GM19468 (cell line): ENCODE results near the gene ICOSLG.
"Not testable (repeated sequence)": the region's sequence is repeated elsewhere in the genome, so short reads cannot be mapped to it uniquely, and the experiment has no call there.

Source experiments
- ATAC-seq: cut with Tn5 transposase; IDR thresholded peaks from one replicate; pipeline ENCODE4 v1.9.1; 2021; ENCODE audit warnings: mild to moderate bottlenecking, moderate library complexity, moderate number of reproducible peaks; ENCODE audit not compliant: unreplicated experiment; ENCODE audit errors: extremely low read depth

ICOSLG gene

DNA sequence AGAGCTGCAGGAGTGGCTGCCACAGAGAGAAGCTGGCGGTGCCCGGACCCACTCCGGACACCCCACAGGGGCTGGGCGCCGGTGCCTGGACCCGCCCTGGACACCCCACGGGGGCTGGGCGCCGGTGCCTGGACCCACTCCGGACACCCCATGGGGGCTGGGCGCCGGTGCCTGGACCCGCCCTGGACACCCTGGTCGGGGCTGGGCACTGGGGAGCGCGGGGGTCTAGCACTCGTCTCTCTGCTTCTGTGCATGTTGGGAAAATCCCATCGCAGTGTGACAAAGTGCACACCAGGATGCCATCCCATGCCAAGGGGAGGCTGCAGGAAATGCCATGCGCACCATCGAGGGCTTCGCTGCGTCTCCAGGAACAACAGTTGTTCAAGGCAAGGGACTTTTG is 11.2 kb downstream of the ICOSLG start:
- ATAC-seq: not testable (repeated sequence)

DNA sequence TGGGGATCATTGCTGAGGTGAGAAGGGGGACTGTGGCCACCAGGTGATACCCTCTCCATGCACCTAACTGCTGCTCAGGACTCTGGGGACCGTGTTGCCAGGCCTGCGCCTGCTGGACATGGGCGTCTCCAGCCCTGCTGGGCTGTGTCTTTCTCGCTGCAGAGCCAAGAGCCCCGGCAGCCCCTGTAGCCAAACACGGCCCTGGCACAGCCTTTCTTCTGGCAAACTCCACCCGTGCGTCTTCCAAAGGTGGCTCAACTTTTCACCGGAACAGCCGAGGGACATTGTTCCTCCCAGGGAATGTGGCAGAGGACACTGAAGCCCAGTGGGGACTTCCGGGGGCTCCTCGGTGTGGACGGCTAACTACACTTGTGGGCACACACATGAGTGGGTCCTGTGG is 12.6 kb downstream of the ICOSLG start:
- ATAC-seq: not testable (repeated sequence)

DNA sequence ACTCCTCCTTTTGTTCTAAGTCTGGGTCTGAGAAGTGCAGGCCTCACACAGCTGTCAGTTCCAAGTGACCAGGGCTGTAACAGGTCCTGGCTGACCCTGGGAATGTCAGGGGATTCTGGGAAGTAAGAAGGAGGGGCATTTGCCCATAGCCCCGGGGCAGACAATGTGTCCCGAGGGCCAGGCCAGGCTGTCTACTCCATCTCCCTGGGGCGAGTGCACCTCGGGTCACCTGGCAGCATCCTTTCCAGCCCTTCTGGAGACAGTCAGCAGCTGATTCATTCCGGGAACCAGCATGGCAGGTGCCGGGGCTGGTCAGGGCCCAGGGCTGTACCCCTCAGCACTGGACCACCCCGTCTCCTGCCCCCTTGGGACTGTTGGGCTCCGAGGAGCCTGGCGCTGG is 13.1 kb downstream of the ICOSLG start:
- ATAC-seq: not testable (repeated sequence)

DNA sequence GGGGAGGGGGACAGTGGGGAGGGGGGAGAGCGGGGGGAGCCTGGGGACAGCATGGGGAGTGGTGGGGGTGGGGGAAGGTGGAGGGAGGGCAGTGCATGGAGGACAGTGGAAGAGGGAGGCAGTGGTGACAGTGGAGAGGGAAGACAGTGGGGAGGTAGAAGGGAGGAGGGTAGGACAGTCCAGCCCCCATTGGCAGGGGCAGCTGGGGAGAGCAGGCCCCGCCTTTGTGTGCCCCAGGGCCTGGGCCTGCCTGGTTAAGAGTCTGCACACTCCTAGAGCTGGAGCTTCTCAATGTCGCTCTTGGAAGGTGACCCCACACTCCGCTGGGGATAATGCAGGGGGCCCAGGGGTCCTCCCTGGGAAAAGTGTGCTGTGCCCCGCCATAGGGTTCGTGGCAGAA is 15.1 kb downstream of the ICOSLG start:
- ATAC-seq: not testable (repeated sequence)

DNA sequence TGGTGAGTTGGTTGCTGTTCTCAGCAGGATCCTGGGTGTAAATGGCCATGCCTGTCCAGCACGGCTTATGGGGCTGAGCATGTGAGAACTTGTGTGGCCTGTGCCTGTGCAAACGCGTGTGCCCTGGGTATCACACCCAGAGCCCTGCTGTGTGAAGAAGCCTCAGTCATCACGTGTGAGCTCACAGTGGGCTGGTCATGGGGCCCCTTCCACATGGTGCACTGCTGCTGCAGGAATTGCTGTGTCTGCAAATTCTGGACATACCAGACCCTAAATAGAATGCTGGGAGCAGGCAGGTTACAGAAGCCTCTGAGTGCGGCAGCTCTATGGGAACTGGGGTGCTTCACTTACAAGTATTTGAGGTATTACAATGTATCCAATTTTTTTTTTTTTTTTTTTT is 17.4 kb downstream of the ICOSLG start:
- ATAC-seq: not testable (repeated sequence)

DNA sequence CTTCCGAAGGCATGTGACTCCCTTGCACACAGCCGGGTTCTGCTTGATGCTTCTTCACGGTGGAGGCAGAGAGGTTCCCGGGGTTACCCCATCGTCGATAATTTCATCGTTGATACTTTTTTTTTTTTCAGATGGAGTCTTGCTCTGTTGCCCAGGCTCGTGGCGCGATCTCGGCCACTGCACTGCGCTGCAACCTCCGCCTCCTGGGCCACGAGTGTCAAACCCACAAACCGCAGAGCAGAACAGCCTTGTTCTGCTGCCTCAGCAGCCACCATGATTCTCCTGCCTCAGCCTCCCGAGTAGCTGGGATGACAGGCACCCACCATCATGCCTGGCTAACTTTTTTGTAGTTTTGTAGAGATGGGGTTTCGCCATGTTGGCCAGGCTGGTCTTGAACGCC is 20.1 kb downstream of the ICOSLG start:
- not testable (repeated sequence) for ATAC-seq

DNA sequence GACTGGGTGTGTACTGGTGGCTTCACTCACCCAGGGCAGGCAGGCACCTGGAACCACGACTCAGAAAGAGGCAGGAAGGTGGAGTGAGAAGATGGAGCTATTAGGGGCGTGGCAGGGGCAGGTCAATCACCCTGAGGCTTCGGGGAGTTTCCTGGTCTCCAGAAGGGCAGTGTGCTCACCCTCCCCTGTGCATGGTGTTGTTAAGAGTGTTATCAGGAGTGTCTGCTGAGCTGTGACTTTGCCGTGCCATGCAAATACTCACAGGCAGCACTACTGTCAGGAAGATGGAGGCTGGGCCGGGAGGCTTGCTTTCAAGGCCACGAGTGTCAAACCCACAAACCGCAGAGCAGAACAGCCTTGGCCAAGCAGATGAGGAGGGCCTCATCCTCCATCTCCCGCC is 22.3 kb downstream of the ICOSLG start:
- not testable (repeated sequence) for ATAC-seq

DNA sequence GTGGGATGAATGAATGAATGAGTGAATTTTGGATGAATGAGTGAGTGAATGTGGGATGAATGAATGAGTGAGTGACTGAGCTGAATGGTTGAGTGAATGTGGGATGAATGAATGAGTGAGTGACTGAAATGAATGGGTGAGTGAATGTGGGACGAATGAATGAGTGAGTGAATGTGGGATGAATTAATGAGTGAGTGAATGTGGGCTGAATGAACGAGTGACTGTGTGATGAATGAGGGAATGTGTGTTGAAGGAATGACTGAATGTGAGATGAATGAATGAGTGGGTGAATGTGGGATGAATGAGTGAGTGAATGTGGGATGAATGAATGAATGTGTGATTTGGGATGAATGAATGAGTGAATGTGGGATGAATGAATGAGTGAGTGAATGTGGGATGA is 28.8 kb downstream of the ICOSLG start:
- not testable (repeated sequence) for ATAC-seq

DNA sequence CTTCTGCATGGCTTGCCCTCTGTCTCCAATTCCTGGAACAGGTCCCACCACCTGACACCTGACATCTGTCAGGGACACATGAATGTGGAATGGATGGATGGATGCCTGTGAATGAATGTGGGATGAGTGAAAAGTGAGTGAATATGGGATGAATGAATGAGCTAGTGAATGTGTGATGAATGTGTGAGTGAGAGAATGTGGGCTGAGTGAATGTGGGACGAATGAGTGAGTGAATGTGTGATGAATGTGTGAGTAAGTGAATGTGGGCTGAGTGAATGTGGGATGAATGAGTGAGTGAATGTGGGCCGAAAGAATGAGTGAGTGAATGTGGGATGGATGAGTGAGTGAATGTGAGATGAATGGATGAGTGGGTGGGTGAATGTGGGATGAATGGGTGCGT is 29.2 kb downstream of the ICOSLG start:
- not testable (repeated sequence) for ATAC-seq

DNA sequence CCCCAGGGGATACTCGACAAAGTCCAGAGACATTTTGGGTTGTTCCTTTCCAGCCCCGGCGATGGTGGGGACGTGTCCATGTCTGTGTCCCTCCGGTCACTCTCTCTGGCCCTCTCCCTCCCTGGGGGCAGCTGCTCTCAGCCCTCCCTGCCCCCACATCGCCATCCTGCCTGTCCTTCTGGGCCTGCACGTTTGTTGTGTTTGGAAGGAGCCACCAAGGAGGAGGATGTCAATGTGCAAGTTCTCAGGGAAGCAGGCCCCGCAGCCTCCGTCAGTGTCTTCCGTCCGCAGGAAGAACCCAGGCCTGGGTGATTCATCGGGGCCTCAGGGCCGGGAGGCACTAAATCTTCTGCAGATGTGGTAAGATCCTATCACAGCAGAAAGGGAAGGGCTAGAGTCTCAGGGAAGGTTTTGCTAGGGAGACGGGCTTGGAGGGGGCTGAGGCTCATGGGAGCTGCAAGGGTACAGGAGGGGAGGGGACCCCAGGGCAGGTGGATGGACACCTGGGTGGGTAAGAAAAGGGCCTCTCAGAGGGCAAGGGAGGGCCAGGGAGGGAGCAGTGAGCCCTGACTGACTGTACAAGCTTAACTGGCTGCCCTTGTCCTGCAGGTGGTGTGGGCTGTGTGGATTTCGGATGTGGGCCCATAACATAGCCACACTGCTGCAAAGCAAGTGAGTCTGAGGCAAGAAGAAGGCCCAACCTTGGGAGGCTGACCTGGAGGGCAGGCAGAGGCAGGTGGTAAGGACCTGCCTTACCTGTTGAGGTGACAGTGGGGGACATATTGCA is 32.7 kb downstream of the ICOSLG start:
- ATAC-seq: not testable (repeated sequence)

DNA sequence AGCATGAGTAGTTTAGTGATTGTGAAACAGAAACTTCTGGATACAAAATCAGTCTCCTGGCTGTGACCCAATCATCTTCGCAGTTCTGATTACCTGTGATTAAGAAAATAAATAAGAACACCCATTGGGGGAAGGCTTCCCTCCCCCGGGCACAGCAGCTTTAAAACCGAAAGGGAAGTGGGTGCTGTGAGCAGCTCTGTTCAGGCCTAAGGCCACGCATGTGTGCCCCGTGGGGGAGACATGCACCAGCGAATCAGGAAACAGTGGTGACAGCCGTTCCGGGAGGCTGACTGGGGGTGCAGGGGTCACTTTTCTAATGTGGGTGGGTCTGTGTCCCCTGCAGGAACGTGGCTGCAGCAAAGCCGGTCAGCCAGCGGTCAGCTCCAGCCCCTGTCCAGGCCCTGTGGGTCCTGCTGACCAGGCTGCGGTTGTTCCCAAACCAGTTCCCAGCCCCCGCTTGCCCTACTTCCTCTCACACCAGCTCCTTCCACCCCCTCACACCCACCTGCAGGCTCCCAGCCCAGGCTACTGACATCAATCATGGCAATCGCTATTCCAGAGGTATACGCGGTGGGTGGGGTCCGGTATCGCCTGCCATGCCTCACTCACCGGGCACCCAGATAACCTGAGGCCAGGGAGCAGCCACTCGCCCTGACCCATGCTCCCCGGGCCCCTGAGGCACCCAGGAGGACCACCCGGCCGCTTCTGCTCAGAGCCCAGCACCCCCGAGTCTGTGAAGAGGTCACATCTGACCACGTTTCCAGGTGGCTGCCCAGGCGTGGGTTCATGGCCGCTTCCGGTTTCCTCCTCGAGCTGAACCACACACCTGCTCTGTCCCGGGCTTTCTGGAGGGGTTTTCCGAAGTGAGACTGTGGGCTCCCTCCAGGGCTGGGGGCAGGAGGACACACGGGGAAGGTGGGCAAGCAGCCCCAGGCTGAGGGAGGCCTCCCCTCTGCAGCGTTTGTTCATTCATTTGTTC is 33.8 kb downstream of the ICOSLG start:
- ATAC-seq: not testable (repeated sequence)

DNA sequence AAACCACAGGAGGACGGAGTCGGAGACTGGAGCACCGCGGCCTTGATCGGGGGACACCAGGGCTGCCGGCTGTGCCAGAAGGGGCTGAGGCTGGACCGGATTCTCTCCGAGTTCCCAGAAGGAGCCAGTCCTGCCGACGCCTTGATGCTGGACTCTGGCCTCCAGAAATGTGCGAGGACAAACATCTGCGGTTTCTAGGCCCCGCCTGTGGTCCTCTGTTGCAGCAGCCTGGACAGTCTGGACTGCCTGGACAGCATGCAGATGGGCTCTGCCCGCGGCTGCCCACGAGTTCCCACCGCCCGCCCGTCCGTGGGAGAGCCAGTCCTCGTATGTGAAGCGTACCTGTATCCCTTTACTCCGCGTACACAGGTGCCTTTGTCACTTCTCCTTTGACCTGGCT is 34.6 kb downstream of the ICOSLG start:
- not testable (repeated sequence) for ATAC-seq

DNA sequence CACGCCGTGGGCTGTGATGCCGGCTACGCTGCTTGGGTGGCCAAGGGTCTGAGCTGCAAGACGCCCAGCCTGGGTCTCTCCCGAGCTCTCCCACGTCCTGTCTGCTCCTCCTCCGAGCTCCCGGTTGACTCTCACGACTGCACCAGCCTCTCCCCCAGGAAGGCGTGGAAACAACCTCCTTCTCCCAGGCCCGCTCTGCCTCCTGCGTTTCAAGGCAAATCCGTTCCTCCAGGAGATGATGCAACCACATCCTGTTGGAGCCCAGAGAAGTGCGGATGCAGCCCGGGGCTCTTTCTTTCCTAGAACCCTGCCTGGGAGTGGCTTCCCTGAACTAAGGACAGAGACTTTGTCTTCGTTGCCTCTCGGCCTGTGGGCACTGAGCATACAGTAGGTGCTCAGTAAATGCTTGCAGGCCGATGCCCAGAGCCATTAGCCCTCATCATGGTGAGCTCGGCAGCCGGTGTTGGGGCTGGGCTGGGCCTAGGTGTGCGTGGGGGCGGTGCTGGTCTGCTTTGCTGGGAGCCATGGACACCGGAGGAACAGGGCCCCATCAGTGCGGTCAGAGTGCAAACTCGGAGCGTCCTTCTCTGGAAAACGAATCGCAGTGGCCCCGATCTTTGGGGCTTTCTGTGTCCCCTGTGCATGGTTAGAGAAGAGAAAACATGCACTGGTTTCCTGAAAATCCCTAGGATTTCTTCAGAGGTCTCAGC is 38.0 kb downstream of the ICOSLG start:
- ATAC-seq: not testable (repeated sequence)

DNA sequence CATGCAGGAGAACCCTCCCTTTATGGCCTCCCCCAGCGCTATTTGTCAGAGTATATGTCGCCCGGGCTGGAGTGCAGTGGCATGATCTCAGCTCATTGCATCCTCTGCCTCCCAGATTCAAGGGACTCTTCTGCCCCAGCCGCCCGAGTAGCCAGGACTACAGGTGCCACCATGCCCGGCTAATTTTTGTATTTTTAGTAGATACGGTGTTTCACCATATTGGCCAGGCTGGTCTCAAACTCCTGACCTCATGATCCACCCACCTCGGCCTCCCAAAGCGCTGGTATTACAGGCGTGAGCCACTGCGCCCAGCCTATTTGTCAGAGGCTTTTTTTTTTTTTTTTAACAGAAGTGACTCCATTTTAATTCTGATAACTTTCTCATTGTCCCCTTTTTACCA is 40.7 kb downstream of the ICOSLG start:
- not testable (repeated sequence) for ATAC-seq

DNA sequence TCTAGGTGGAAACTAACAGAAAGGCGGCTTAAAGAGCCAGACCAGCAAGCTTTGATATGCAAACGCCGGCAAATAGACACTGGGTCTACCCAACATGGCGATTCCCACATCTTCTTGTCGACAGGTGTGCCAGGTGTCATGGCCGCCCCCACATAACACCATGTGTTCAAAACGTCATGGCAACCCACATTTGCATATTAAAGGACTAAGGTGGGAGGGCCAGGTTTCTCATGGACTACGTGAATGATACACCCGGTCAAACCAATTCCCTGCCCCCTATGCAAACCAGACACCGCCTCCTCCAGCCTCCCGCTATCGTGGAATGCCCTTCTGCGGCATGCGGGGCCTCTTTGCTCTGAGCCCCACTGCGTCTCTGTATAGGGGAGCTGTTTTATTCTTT is 41.3 kb downstream of the ICOSLG start:
- ATAC-seq: no peak

DNA sequence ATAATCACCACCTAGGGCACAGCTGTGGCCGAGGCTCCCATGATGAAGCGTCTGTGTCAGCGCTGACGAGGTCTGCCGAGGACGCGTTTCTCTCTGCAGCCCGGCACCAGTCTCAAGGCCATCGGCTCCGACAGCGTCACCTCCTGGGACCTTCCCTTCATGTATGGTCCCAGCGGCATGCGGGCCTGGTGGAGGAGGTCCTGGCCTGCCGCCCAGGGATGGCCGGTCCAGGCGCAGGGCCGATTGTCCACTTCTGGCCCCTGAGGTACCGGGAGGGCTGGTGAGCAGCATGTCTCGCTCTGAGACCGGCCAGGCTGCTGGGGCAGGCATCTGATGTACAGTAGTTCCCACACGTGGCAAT is 43.6 kb downstream of the ICOSLG start:
- ATAC-seq: not testable (repeated sequence)

DNA sequence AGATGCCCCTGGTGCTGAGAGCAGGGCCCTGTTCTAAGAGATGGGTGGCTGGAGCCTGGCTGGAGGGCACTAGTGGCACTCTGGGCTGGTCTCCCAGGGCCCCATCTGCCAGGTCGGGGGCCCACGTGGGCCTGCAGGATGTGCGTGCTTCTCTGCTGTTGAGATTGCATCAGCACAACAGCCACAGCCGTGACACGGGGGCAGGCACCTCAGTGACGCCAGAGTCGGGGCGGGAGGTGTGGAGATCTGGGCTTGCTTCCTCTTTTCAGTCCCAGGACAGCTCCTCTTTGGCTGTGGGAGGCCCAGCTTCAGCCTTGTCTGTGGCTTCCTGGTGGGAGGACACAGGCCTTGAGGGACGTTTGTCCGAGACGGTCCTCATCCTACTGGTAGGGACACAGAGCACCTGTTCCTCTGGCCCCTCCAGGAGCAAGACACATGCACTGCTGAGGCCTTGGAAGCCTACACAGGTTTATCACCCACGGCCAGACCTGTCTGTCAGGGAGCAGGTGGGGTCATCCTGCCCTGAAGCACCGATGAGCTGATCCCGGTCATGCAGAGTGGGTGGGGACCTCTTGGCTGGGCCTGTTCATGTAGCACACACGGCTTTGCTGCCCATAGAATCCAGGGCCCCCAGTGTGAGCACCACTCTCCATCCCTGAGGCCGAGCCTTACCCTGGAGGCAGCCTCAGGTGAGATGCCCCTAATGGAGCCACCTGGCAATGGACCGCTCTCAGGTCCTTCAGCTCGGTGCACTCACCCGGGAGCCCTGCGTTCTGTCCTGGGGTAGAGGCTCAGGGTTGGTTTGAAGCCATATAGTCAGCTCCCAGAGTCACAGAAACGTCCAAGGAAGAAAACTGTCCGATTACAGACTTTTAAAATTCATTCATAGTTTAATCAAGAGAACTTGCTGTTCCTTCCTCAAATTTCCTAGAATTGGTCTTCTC is 44.3 kb downstream of the ICOSLG start:
- not testable (repeated sequence) for ATAC-seq

DNA sequence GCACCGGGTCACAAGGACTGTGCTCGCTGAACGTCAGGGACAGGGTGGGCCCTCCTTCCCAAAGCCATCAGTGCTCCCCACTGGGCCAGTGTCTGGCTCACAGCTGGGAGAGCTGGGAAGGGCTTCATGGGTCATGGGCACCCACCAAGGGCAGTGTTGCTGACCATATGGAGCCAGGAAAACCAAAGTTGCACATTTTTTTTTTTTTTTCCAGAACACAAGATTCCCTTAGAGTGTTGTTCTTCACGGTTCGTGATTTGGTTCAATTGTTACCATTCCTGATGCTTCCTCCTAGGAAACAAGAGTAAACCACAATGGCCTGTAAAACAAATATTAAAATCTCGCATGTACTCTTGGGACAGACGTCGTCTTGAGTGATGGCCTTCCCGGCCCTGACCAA is 45.9 kb downstream of the ICOSLG start:
- ATAC-seq: not testable (repeated sequence)

DNA sequence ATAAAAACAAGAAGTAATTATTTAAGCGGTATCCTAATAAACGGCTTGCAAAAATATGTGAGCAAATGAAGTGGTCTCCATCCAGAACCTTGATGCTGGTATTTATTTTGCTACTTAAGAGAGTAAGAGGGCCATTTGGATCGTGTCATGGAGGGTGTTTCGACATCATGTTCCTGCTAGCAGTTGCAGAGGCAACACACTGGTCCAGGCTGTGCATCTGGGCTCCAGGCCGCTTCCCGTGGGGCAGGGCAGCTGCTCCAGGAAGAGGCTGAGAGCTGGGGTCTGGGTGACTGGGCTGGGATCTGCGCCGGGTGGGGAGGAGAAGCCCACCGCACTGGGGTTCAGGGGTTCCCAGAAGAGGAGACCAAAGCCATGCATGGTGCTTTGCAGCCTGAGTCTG is 46.3 kb downstream of the ICOSLG start:
- not testable (repeated sequence) for ATAC-seq
